Measurements from ENCODE around the gene GJA4.

GRCh38 chr1:34779962-34780361 is 12.8 kb upstream of the GJA4 start:
- TF ChIP-seq POLR2A (IDR thresholded peaks at IDR 0.05; ENCODE audit: low read depth, low read length) (no peak), PAX5 (IDR thresholded peaks at IDR 0.05; ENCODE audit: insufficient read depth, low read length, severe bottlenecking) (no peak)
